Activated naive CD4-positive, alpha-beta T cell (primary cell): ENCODE results near the gene SETD3.

Experiments used
- DNase-seq, 4 experiments: peaks; one replicate each; lab custom pipeline; 2025; lab: John Stamatoyannopoulos, UW

Gene SETD3

DNA sequence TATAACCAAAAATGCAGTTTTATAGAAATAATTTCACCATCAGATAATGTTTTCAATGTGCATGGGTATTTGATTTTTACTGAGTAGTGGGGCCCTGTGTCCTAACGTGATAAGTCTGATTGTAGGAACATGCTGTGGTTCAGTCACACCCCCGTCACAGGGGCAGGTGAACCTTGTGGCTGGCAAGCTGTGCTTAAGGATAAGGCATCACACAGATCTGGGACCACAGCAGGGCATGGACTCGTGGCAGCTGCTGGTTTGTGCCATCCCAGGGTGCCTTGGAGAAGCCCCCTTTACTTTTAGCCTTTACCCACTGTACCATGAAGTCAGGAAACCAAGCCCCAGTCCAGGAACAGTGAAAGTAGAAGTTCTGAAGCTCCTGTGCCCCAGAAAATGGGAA, 17.2 kb upstream of the SETD3 start:
- no peak for DNase-seq

DNA sequence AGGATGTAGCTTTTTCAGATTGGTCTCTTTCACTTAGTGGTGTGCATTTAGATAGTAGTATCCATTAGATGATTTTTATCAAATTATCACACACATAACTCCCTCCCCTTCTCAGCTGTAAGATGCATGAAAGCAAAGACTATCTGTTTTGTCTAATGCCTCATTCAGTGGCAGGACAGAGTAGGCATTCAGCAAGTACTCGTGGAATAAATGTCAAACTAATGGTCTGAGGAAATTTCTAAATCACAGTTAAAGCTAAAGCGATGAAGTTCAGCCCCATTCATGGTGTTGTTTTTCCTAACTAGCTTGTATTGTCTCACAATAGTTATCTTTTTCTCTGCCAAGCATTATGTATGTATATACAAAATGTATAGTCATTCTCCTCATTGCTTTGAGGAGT, 16.7 kb upstream of the SETD3 start:
- DNase-seq, result no peak

DNA sequence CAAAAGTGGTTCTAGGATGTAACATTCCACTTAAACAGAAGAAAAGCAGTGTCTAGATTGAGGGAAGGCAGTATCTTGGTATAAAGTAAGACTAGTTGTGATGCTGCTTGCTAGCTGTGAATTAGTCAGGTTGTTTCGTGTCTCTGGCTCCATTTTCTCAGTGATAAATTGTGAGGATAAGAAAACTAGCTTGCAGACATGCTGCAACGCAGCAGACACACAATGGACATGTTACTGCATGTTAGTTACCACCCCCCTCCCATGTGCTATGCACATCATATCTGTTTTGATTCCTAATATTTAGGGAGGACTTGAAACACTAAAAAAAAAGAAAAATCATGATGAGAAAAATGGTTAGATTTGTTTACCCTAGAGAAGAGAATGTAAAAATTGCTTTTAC, 3.4 kb upstream of the SETD3 start:
- no peak for DNase-seq

DNA sequence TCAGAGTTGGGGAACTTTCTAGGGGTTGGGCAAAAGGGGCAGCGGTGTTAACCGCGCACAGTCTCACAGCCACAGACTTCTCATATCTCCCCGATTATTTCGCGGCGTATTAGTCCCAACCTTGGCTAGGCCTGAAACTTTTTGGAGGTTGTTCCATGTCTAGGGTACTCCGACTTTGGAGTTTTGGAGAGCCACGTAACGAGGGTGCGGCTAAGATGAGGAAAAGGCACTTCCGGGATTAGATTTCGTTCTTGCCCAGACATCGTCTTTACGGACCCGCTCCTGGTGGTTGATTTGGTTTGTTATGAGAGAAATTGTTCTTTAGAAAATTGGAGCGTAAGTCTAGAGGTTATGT, 1.1 kb upstream of the SETD3 start:
- peak in 1 of 4 experiments; percentile 25 for DNase-seq

GRCh38 chr14:99480917-99481744, 472 bp upstream of the SETD3 start, which contains the start of gene CCNK:
CCNK (plus strand) TSS chr14:99481409; CDS start chr14:99492678, 11,269 bp downstream.
- peak; percentile 99 to 100 (median 100) for DNase-seq

DNA sequence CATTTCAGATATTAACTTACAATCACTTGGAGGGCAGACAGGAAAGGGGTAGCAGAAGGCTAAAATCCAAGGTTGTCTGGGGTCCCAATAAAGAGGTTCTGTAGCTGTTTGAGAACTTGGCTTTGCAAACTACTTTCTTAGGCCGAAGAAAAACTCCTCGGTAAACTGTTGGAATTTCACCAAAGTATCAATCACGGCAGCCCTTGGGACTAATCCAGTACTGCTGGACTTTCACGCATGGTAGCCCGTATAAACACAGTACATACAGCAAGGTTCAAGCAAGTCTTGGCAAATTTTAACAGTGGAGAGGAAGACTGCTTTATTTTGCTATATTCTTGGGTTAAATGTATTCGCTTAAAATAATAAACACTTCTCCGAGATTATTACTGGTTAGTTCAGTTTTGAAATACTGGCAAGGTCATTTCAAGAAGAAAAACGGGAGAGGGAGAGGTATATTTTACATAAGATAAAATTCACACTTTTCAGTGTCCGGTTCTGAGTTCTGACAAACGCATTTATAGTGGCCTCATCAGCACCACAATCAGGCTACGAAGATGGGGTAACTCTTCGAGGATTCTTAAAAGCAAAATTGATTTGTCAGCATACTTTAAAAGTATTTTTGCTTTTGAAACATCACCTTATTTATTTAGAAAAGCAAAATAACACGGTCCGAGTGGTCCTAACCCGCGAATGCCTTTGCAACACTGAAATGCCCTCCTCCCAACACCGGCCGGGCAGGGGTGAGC, 1.3 kb downstream of the SETD3 start:
- DNase-seq, result no peak

DNA sequence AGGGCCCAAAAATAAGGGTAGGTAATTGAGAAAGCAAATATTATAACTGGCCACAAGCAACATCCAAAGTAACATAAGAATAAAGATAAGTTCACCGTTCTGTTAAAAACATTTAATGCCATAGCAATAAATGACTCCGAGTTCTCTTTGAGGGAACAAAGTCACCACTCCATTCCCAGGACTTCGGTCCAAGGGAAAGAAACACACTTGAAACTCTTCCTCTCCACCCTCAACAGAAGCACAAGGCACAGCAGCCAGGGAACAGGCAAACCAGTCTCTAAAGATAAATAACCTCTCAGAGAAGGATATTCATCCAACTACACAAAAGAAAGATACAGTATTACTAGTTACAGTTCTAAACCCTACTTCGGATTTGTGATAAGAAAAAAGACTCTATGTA, 2.5 kb downstream of the SETD3 start:
- DNase-seq, result no peak

GRCh38 chr14:99476864-99477263, 3.8 kb downstream of the SETD3 start:
- DNase-seq, result no peak

GRCh38 chr14:99475660-99476059, 5.0 kb downstream of the SETD3 start:
- no peak for DNase-seq

DNA sequence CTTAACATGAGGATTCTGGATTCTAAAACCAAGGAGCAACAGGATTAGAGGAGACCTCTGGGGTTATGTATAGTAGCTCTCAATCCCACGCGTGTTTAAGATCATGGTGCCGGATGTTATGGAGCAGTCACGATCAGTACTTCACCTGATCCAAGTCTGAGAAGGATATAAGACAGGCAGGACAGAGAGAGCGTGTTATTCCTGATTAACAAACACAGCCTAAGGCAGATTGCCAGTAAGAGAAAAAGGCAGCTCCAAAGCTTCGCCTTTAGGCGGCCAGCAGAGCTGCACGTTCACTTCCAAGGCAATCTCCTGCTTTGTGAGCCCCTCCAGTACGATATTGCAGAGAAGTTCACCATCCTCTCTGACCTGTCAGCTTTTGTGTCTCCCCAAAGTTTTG, 5.5 kb downstream of the SETD3 start:
- no peak for DNase-seq

DNA sequence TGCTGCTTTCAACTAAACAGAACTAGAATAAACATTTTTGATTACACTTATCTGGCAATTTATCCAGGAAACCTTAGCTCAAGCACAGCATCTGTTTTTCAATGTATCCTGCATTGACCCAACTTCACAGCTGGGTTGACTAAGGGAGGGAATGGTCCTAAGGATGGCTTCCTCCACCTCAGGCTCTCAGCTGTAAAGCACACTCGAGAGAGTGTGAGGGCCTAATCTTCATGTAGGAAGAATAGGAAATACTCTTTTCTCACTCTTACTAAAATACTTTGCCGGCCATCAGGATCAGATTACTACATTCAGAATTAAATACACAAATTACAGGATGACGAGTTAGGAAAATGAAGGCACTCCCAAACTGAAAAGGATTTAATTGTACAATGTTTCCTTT, 7.2 kb downstream of the SETD3 start:
- no peak for DNase-seq

DNA sequence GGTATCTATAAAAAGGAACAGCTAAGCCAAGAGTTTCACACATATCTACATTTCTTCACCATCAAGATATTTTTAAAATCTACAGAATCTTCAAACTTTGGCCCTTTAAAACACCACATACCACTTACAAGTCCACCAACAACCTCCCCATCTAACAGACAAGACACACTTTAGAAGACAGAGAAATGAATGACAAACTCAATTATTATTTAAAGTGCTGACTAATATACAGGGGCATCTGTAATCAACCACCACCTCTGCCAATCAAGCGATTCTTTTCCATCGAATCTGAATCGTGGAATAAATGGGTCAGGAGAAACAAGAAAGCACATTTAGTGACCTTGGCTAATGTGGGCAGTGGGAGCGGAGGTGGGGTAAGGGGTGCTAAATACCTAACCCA, 7.7 kb downstream of the SETD3 start:
- DNase-seq, result no peak

- no peak for DNase-seq
Observed at GRCh38 chr14:99471731-99472130, 8.9 kb downstream of the SETD3 start.

- no peak for DNase-seq
Observed at GRCh38 chr14:99468836-99469592, 11.6 kb downstream of the SETD3 start.

DNA sequence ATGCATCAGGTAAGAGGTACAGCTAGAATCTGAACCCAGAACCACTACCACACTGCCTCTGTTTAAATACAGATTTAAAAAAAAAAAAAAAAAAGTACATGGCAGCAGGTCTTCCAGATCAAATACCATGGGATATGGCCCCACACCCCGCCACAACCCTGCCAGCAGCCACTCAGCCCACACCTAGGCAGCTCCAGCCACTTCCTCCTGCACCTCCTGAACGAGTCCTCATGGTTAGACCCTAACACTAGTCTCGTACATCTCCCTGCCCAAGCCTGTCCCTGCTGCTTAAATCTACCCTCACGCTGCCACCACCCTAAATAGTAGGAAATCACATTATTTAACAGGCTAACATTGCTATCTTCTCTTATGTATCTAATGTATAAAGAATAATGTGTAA, 12.6 kb downstream of the SETD3 start:
- no peak for DNase-seq

DNA sequence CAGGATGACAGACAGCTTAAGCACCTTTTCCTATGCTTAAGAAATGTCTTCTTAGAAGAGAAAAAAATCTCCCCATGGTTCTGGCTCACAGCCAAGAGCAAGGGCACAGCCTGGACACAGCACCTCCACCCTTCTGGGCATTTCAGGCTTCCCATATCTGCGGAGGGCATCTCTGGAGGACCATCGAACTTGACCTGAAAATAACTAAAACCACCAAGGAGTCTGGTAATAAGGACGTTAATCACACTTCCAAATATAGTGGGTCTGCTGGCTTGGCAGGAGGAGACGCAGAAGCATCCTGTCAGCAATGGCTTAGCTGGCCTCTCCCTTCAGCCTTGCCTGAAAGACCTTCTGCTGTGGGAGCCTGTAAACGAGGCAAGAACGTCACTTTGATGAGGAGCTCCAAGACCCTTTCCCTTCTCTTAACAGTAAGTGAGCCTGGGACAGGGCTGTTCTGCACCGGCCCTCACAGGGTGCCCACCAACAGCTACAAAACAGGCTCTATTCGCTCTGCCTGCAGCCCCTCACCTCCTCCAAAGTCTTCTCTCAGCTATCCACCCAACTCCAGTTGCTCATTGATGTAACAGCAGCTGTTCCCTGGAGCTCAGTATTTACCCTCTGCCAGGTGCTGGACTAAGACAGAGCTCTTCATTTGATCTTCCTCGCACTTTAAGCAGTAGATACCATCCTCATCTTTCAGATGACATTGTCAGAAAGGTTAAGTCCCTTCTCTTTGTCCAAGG, 13.2 kb downstream of the SETD3 start:
- DNase-seq, result no peak

DNA sequence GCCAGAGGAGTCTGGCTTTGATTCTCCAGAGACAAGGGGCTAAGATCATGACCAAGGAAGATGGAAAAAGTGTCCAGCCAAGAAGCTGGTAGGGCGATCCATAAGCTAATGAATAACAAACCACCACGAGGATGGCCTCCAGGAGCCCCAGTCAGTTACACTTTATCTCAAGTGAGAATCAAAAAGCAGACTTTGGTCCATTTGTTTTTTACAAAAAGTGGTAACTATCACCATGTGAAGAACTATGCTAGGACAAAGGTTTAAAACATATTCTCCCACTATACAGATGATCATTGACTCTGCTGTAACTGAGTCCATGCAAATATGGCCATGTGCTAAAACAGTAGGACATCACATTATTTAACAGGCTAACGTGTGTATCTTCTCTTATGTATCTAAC, 13.9 kb downstream of the SETD3 start:
- no peak for DNase-seq

DNA sequence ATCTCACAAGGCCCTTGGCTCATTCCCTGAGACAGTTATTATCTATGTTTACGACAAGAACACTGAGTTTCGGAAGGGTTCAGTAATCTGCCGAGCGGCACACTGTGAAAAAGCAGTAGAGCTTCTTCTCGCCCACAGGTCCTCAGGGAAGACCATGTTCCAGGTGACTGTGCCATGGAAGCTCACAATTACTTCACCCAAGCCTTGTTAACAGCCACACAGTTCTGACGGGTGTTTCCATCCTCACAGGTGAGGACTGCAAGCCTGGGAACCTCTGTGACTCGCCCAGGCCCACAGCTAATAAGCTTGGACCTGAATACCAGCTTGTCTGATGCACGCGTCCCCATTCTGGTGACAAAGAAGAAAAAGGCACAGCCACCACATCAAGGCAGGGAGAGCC, 15.4 kb downstream of the SETD3 start:
- DNase-seq, result no peak

- DNase-seq, result no peak
Observed at GRCh38 chr14:99463974-99464373, 16.7 kb downstream of the SETD3 start.

- no peak for DNase-seq
Observed at GRCh38 chr14:99462210-99462609, 18.4 kb downstream of the SETD3 start.

GRCh38 chr14:99461411-99462085, 19.1 kb downstream of the SETD3 start:
- DNase-seq, result no peak
